IMR-90 (cell line): ENCODE results near the gene CLEC20A. TPM values are rescaled to one million over a fixed set of nuclear protein-coding genes. Genes with fewer than 3 reads are reported as not detected.

ENCODE experiments used
- ATAC-seq: fragments of 200-7000 bp; cut with Tn5 transposase; 2 replicates; pipeline ENCODE4 v1.9.1; 2020; ENCODE audit warnings: low read depth, mild to moderate bottlenecking, moderate library complexity
- BruUV-seq: library from RNA; stranded (reverse); fragments of 400-500 nt; replicated peaks from 2 replicates; lab custom pipeline; 2021; lab: Mats Ljungman, UMichigan
- CTCF ChIA-PET: fragments of 300-600 bp; formaldehyde crosslinking; extraction: SDS; loops from one replicate; lab custom pipeline; 2021; ENCODE audit warnings: antibody characterized with exemption; lab: Yijun Ruan, JAX
- POLR2A ChIA-PET: fragments of 300-600 bp; sonication (Branson Sonifier 250); formaldehyde crosslinking; loops from one replicate; lab custom pipeline; 2022; ENCODE audit warnings: antibody characterized with exemption; ENCODE audit not compliant: unreplicated experiment; lab: Charles Lee
- DNase-seq: peaks from one replicate; pipeline ENCODE4 v3.0.0; 2013
- H2AFZ ChIP-seq: replicated peaks from 2 replicates; pipeline ENCODE3; 2013; ENCODE audit warnings: low read length, mild to moderate bottlenecking; ENCODE audit not compliant: poor library complexity
- H2AK5ac ChIP-seq: 2 replicates; pipeline ENCODE4 v1.6.1; 2013; ENCODE audit warnings: low read depth, low read length, inconsistent platforms
- H2AK9ac ChIP-seq: replicated peaks from 2 replicates; pipeline ENCODE3; 2013; ENCODE audit warnings: mild to moderate bottlenecking, low read depth, low read length, moderate library complexity; ENCODE audit not compliant: poor library complexity
- H2BK120ac ChIP-seq: 2 replicates; pipeline ENCODE4 v1.6.1; 2013; ENCODE audit warnings: low read depth, low read length, inconsistent platforms
- H2BK15ac ChIP-seq: 3 replicates; pipeline ENCODE4 v1.6.1; 2013; ENCODE audit warnings: low read depth, low read length, inconsistent platforms
- H2BK20ac ChIP-seq: 2 replicates; pipeline ENCODE4 v1.6.1; 2013; ENCODE audit warnings: low read depth, mild to moderate bottlenecking, inconsistent platforms, low read length, moderate library complexity
- H2BK5ac ChIP-seq: 2 replicates; pipeline ENCODE4 v1.6.1; 2013; ENCODE audit warnings: mild to moderate bottlenecking, low read depth, low read length, inconsistent platforms; ENCODE audit not compliant: poor library complexity, severe bottlenecking
- H3K14ac ChIP-seq: replicated peaks from 2 replicates; pipeline ENCODE4 v1.6.1; 2013; ENCODE audit warnings: low read depth, low read length, inconsistent platforms
- H3K18ac ChIP-seq: 2 replicates; pipeline ENCODE4 v1.6.1; 2013; ENCODE audit warnings: low read depth, low read length, control low read depth
- H3K23ac ChIP-seq: 2 replicates; pipeline ENCODE4 v1.6.1; 2013; ENCODE audit warnings: low read depth, low read length, inconsistent platforms
- H3K27ac ChIP-seq: 2 replicates; pipeline ENCODE4 v1.5.1; 2013; ENCODE audit warnings: mild to moderate bottlenecking, control low read depth, low read length; ENCODE audit not compliant: insufficient read depth
- H3K27me3 ChIP-seq: 2 replicates; pipeline ENCODE4 v1.6.1; 2013; ENCODE audit warnings: low read length; ENCODE audit not compliant: control insufficient read depth, insufficient read depth
- H3K36me3 ChIP-seq: 2 replicates; pipeline ENCODE4 v1.6.1; 2013; ENCODE audit warnings: low read length, mixed read lengths; ENCODE audit not compliant: control insufficient read depth, insufficient read depth
- H3K4ac ChIP-seq: 2 replicates; pipeline ENCODE4 v1.6.1; 2013; ENCODE audit warnings: low read depth, low read length, inconsistent platforms
- H3K4me1 ChIP-seq: 2 replicates; pipeline ENCODE4 v1.6.1; 2013; ENCODE audit warnings: low read length, mixed read lengths; ENCODE audit not compliant: control insufficient read depth, insufficient read depth
- H3K4me2 ChIP-seq: 2 replicates; pipeline ENCODE4 v1.6.1; 2013; ENCODE audit warnings: low read depth, mild to moderate bottlenecking, control low read depth, low read length, moderate library complexity
- H3K4me3 ChIP-seq: 2 replicates; pipeline ENCODE4 v1.5.1; 2013; ENCODE audit warnings: low read depth, mild to moderate bottlenecking, control low read depth, low read length, moderate library complexity; ENCODE audit not compliant: insufficient read depth
- H3K56ac ChIP-seq: 2 replicates; pipeline ENCODE4 v1.6.1; 2013; ENCODE audit warnings: low read length, inconsistent platforms; ENCODE audit not compliant: insufficient read depth; ENCODE audit errors: extremely low read depth
- H3K79me1 ChIP-seq, 2 experiments: 2 replicates each; pipeline ENCODE4 v1.6.1; 2013; ENCODE audit warnings: low read length in 2 of 2, inconsistent platforms in 1 of 2, low read depth in 1 of 2
- H3K9ac ChIP-seq: 2 replicates; pipeline ENCODE4 v1.6.1; 2013; ENCODE audit warnings: low read depth, low read length, control low read depth
- H3K9me1 ChIP-seq: 2 replicates; pipeline ENCODE4 v1.6.1; 2013; ENCODE audit warnings: low read length, inconsistent platforms; ENCODE audit not compliant: insufficient read depth
- H3K9me3 ChIP-seq: 2 replicates; pipeline ENCODE4 v1.6.1; 2013; ENCODE audit warnings: low read length; ENCODE audit not compliant: control insufficient read depth, insufficient read depth
- H4K20me1 ChIP-seq: 2 replicates; pipeline ENCODE4 v1.6.1; 2013; ENCODE audit warnings: low read length, inconsistent platforms; ENCODE audit not compliant: insufficient read depth
- H4K5ac ChIP-seq: 2 replicates; pipeline ENCODE4 v1.6.1; 2013; ENCODE audit warnings: mild to moderate bottlenecking, low read depth, low read length, control low read depth
- H4K8ac ChIP-seq, 2 experiments: 2 replicates each; pipeline ENCODE4 v1.6.1; 2013; ENCODE audit warnings: low read depth in 2 of 2, low read length in 2 of 2, control low read depth in 1 of 2, inconsistent platforms in 1 of 2
- H4K91ac ChIP-seq: 2 replicates; pipeline ENCODE4 v1.6.1; 2013; ENCODE audit warnings: low read depth, low read length, inconsistent platforms; ENCODE audit not compliant: insufficient read depth
- BHLHE40 ChIP-seq: fragments of 150-350 bp; IDR thresholded peaks from 2 replicates; pipeline ENCODE4 v1.6.1; 2016; ENCODE audit warnings: mild to moderate bottlenecking, low read depth, low read length
- CEBPB ChIP-seq: IDR thresholded peaks from 2 replicates; pipeline ENCODE4 v1.6.1; 2012; ENCODE audit warnings: low read depth, low read length, improper control_type of control experiment
- CHD1 ChIP-seq: IDR thresholded peaks from 2 replicates; pipeline ENCODE4 v1.6.1; 2012; ENCODE audit warnings: low read depth, low read length, improper control_type of control experiment
- FOS ChIP-seq: fragments of 150-350 bp; IDR thresholded peaks from 2 replicates; pipeline ENCODE4 v1.6.1; 2016; ENCODE audit warnings: low read depth, low read length
- MAZ ChIP-seq: IDR thresholded peaks from 2 replicates; pipeline ENCODE4 v1.6.1; 2012; ENCODE audit warnings: low read depth, mild to moderate bottlenecking, low read length, improper control_type of control experiment, moderate library complexity, borderline replicate concordance
- MXI1 ChIP-seq: IDR thresholded peaks from 2 replicates; pipeline ENCODE4 v1.6.1; 2012; ENCODE audit warnings: low read depth, mild to moderate bottlenecking, low read length, moderate library complexity, borderline replicate concordance
- NFE2L2 ChIP-seq: fragments of 150-350 bp; IDR thresholded peaks from 2 replicates; pipeline ENCODE4 v1.6.1; 2016; ENCODE audit warnings: low read depth, mild to moderate bottlenecking, low read length
- POLR2A ChIP-seq: IDR thresholded peaks from 2 replicates; pipeline ENCODE4 v1.6.1; 2012; ENCODE audit warnings: mild to moderate bottlenecking, low read depth, low read length
- RAD21 ChIP-seq: IDR thresholded peaks from 2 replicates; pipeline ENCODE4 v1.6.1; 2012; ENCODE audit warnings: low read length, improper control_type of control experiment
- RCOR1 ChIP-seq: IDR thresholded peaks from 2 replicates; pipeline ENCODE4 v1.6.1; 2012; ENCODE audit warnings: mild to moderate bottlenecking, low read length, improper control_type of control experiment; ENCODE audit not compliant: insufficient replicate concordance
- RFX5 ChIP-seq: IDR thresholded peaks from 2 replicates; pipeline ENCODE4 v1.8.0; 2012; ENCODE audit warnings: low read depth, mild to moderate bottlenecking, low read length, moderate library complexity
- SMC3 ChIP-seq: fragments of 150-350 bp; IDR thresholded peaks from 2 replicates; pipeline ENCODE4 v1.6.1; 2016; ENCODE audit warnings: low read depth, mild to moderate bottlenecking, antibody characterized with exemption, low read length, moderate library complexity
- USF2 ChIP-seq: fragments of 150-350 bp; IDR thresholded peaks from 2 replicates; pipeline ENCODE4 v1.6.1; 2017; ENCODE audit warnings: mild to moderate bottlenecking, antibody characterized with exemption, low read length, low read depth
- WGBS, 2 experiments: methylation state at CpG; one replicate each; pipeline versions ENCODE4 v1.1.5 to v1.1.7; 2013; ENCODE audit warnings: missing lambda C conversion rate in 2 of 2; ENCODE audit not compliant: insufficient read length in 1 of 2; ENCODE audit errors: extremely low coverage in 2 of 2; 5-methylcytosine and 5-hydroxymethylcytosine counted together
- dilution Hi-C: fragments of 300-500 bp; cut with HindIII; formaldehyde crosslinking; loops from one replicate; pipeline ENCODE4 v1.14.3; 2018; ENCODE audit warnings: low sequenced_read_pairs; ENCODE audit not compliant: unreplicated experiment
- in situ Hi-C: fragments of 300-500 bp; cut with MboI; formaldehyde crosslinking; loops from 3 replicates; pipeline ENCODE4 v1.14.3; 2019; ENCODE audit warnings: low sequenced_read_pairs, inconsistent platforms, mixed read lengths
- intact Hi-C: fragments of 100-400 bp; cut with micrococcal nuclease; formaldehyde crosslinking; loops from 2 replicates; pipeline ENCODE4 v1.10.0; 2022
- polyA plus RNA-seq, 3 experiments: library from polyadenylated mRNA; depleted of rRNA; stranded (reverse); fragments of >200 nt; gene quantifications; 2 replicates each; pipeline ENCODE4 v1.2.3, GENCODE V29; 2012; ENCODE audit warnings: low replicate concordance in 1 of 3
- total RNA-seq: library from RNA; depleted of rRNA; stranded (reverse); fragments of >200 nt; gene quantifications from 2 replicates; pipeline ENCODE4 v1.2.3, GENCODE V29; 2012

Gene CLEC20A
- total and polyA plus RNA-seq, 2 of the 4 experiments (the other 2 are of a cell fraction) = not detected

GRCh38 chr1:178544531-178544930 is 47.8 kb upstream of the CLEC20A start:
- dilution Hi-C loops = no loop called here
- Histone ChIP-seq H3K23ac (no peak overlapping the region), H4K8ac (0 out of 4 replicates have a peak overlapping the region, but pooled peaks of 1 of the 2 experiments have one; percentile 30), H3K27ac (no peak overlapping the region), H2BK120ac (peak overlapping the region; percentile 41; the same call in 1 of the 2 replicates), H3K9me1 (peaks cover 18% of the 10 kb centered on the region), H2AK9ac (no peak overlapping the region), H3K18ac (peak overlapping the region; percentile 44), H2AK5ac (peak overlapping the region; percentile 45), H3K79me1 (peaks cover 20 to 40% of the 10 kb centered on the region in 2 experiments), H3K4me3 (no peak overlapping the region), H2BK20ac (0 out of 2 replicates have a peak overlapping the region, but pooled peaks have one; percentile 18), H2BK15ac (no peak overlapping the region), H2BK5ac (peak overlapping the region; percentile 6), H3K9me3 (no peaks in the 10 kb centered on the region), H3K27me3 (no peaks in the 10 kb centered on the region), H4K91ac (peak overlapping the region; percentile 41), H4K5ac (peak overlapping the region; percentile 69; the same call in 1 of the 2 replicates), H2AFZ (no peak overlapping the region), H3K36me3 (peaks cover 14% of the 10 kb centered on the region; the same call in 1 of the 2 replicates), H3K14ac (no peak overlapping the region), H3K9ac (no peak overlapping the region), H3K4me1 (peaks cover 25% of the 10 kb centered on the region), H4K20me1 (no peaks in the 10 kb centered on the region), H3K4ac (peak overlapping the region; percentile 33), H3K56ac (no peak overlapping the region), H3K4me2 (no peak overlapping the region)
- POLR2A ChIA-PET = no interaction called here
- DNase-seq = no peak
- BruUV-seq = no TSS peak
- in situ Hi-C loops = loop anchor here (10.0 kb wide), 2 partner anchors 190 to 220 kb away; no protein-coding TSS in a partner anchor
- WGBS, 2 experiments = 100% methylated on average over 2 of the region's 9 CpGs; no CpG with 5 or more reads in 1 of the 2 experiments
- ATAC-seq = no peak
- CTCF ChIA-PET = interaction anchor here (0.7 to 2.4 kb wide), 2 partner anchors 366 to 458 kb away, joined by 3 to 16 read pairs; no protein-coding TSS in a partner anchor
- TF ChIP-seq RCOR1 = no peak
- TF ChIP-seq RAD21 = no peak
- TF ChIP-seq CHD1 = no peak
- no peak for TF ChIP-seq BHLHE40
- no peak for TF ChIP-seq FOS
- TF ChIP-seq NFE2L2 = no peak
- TF ChIP-seq SMC3 = no peak
- TF ChIP-seq RFX5 = no peak
- no peak for TF ChIP-seq MAZ
- no peak for TF ChIP-seq CEBPB
- TF ChIP-seq MXI1 = no peak
- TF ChIP-seq USF2 = no peak
- TF ChIP-seq POLR2A = no peak
- intact Hi-C loops = loop anchor here (5.0 to 10.0 kb wide), 5 partner anchors 88 to 360 kb away; no protein-coding TSS in a partner anchor
